Suppressor macrophage (primary cell): ENCODE results near the gene CIDEC.
"Not testable (repeated sequence)": the region's sequence is repeated elsewhere in the genome, so short reads cannot be mapped to it uniquely, and the experiment has no call there.

ENCODE experiments used
- DNase-seq, 4 experiments: peaks; one replicate each; pipeline ENCODE4 v3.0.0-alpha.2; 2020 to 2022

Gene CIDEC

DNA sequence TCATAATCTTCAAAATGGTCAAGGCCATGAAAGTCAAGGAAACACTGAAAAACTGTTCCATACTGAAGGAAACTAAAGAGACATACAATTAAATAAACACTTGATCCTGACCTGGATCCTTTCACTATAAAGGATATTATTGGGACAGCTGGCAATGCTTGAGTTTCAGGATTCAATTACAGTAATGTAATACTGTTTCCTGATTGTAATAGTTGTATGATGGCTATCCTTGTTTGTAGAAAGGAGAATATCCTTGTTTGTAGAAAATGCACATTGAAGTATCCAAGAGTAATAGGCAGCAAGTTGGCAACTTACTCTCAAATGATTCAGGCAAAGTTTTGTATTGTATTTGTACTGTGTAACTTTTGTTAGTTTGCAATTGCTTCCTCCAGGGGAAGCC, 4.6 kb downstream of the CIDEC start:
- DNase-seq: no peak

DNA sequence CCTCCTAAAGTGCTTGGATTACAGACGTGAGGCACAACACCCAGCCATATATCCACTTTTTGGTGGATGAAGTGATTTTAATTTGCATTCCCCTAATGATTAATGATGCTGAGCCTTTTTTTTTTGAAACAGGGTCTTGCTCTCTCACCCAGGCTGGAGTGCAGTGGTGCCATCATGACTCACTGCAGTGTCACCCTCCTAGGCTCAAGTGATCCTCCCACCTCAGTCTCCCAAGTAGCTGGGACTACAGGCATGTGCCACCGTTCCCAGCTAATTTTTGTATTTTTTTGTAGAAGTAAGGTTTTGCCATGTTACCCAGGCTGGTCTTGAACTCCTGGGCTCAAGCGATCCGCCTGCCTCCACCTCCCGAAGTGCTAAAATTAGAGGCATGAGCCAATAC, 8.0 kb downstream of the CIDEC start:
- DNase-seq: peak in 3 of 4 experiments; percentile 18 to 46 (median 44)

DNA sequence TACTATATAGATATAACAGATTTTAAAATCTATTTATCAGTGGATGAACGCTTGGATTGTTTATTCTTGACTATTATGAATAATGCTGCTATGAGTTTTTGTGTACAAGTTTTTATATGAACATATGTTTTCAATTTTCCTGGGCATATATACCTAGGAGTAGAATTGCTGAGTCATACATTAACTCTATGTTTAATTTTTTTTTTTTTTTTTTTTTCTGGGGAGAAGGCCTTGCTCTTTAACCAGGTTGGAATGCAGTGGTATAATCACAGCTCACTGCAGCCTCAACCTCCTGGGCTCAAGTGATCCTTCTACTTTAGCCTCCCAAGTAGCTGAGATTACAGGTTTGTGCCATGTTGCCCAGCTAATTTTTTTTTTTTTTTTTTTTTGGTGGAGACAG, 9.1 kb downstream of the CIDEC start:
- no peak for DNase-seq

DNA sequence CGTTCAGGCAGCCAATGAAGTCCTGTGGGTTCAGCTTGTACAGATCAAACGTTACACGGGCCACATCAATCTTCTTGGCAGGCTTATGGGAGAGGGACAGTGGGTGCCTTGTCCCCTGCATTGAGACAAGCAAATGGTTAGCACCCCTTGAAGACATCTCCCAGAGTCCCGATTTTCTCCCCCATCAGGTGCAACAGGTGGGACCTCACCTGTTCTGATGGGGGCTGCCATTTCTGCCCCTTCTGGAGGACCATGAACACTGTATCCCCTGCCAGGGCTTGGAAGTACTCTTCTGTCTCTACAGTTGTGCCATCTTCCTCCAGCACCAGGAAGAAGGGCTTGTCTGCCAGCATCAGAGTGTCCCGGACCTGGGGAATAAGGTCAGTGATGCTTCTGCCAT, 10.1 kb downstream of the CIDEC start:
- no peak for DNase-seq

DNA sequence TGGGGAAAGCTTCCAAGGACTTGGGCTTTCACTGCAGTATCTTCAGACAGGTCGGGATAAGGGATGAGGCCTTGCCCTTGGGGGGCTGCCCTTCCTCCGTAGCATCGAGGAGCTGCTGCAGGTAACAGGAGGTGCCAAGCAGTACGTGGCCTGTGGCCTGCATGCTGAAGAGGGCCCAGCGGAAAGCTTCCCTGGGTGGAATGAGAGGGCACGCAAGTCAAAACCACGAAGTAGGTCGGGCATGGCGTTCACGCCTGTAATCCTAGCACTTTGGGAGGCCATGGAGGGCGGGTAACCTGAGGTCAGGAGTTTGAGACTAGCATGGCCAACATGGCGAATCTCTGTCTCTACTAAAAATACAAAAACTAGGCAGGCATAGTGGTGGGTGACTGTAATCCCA, 12.9 kb downstream of the CIDEC start:
- DNase-seq: no peak

DNA sequence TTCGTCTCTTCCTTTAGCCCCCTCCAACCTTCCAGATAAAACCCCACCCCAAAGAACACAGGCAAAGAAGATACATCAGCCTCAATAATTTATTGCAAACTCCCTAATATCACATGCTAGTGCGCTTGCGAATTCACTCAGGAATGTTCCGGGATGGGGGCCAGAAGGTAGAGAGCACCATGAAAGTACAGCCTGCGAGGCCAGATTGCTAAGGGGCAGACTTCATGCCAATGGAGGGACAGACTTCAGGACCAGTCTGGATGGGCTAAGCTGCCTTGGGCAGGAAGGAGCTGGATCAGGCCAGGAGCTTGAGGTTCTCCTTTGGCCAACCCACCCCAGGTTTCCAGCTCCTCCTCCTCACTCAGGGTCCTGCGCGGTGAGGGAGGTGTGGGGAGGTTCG, 13.4 kb downstream of the CIDEC start:
- DNase-seq: no peak

DNA sequence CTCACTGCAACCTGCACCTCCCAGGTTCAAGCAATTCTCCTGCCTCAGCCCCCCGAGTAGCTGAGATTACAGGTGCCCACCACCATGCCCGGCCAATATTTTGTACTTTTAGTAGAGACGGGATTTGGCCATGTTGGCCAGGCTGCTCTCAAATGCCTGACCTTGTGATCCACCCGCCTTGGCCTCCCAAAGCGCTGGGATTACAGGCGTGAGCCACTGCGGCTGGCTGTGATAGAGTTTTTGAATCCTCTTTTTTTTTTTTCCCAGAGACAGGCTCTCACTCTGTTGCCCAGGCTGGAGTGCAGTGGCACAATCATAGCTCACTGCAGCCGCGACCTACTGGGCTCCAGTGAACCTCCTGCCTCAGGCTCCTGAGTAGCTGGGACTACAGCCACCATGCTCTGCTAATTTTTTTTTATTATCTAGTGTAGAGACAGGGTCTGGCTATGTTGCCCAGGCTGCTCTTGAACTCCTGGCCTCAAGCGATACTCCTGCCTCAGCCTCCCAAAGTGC, 14.9 kb downstream of the CIDEC start:
- not testable (repeated sequence) for DNase-seq

DNA sequence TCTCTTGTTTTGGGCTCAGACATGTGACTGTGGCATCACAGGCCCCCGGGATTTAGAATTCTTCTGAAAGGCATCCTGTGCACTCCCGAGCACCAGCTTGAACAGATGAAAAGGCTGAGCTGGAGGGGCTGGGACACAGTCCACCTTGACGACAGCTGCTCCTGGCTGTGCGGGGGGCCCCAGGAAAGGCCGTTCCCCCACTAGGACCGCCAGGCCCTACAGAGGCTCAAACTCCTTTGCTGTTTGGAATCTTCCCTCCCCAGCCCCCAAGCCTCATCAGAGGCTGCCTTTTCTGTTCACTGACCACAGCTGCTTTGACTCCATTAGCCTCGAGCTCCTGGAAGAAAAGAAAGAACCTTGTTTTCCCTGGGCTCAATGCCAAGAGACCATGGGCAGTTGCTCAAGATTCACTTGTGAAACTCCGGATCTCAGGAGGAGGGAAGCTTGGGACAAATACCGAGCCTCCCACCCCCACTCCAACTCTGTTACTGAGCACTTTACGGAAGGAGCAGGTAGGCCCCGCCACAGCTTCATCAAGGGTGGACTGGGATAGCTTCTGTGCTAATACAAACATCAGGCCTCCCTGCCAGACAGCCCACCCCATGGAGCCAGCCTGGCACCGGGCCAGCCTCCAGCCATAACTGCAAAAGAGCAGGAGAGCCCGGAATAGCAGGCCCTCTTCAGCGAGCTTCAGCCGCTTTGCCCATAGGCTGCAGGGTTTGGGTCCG, 15.7 kb downstream of the CIDEC start:
- peak; percentile 72 to 88 (median 80) for DNase-seq

DNA sequence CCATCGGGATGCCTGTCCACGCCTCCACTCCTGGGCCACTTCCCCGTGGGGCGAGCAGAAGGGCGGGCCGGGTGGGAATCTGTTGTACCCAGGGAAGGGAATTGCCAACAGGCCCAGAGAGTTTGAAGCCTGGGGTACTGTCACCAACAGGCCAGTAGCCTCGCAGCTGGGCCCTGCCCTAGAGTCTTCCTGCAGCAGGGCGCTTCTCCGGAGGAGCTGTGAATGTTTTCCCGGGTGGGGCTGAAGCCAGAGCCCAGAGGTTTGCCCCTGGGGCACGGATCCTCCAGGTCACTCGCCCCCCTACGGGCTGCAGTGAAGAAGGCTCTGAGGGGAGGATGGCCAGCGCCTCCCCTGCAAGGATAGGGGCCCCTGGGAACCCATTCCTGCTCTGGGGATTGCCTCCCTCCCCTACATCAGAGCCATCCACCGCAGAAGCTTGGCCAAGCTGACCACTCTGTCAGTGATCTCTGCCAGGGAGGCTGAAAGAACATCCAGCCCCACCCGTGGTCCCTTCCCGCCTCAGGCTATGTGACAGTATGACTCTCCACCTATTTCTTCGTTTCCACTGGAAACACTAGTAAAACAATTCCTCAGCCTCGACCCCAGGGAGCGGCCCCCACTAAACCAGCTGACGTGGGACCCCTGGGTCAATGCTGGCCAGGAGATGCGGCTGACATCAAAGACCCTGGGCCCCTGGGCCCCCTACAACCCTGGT, 16.8 kb downstream of the CIDEC start:
- peak in 1 of 4 experiments; percentile 16 for DNase-seq

DNA sequence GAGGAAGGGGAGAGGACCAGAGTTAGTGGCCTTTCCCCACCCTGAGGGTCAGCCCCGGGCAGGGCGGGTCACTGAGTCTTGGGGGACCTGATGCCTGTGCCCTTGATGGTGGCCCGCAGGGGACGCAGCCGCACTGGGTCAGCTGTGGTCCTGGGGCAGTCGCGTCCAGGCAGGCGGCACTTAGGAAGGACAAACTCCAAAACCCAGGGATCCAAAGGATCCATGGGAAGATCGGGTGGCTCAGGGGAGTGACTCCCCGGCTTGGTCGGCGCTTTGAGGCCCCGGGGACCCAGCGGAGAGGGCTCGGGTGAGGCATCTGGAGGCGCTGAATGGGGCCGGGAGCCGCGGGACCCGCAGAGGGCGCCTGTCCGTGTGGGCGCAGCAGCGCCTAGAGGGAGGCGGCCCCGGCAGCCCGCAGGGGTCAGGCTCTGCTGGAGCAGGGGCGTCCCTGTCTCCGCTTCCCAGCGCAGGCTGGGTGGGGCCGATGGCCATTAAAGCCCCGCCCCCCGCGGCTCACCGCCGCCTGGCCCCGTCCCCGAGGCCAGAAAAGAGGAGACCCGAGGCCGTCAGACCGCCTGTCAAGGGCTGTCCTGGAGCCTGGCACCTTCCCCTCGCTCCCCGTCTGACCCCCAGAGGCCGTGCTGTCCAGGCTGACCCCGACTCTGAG, 17.5 kb downstream of the CIDEC start:
- peak; percentile 38 to 77 (median 58) for DNase-seq

DNA sequence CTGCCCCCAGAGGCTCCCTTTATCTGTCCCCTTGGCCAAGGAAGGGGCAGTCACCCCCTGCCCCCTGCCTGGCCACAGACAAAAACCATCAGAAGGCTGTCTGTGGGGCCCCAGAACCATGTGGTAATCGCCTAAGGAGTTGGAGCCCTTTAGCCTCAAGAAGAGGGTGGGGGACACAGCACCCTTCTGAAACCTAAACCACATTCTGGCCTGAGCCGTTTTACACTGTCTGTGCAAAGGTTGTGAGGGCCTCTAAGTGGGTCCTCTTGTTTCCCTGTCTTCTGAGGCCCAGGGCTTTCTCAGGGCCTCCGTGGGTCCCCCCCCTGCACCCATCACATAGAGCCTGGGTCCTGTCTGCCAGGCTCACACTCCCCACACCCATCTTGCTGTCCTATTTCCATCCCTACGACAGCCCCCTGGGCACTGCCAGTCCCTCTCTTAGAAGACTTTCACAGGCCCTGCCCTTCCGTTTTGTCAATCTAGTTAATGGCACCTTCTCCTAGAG, 18.4 kb downstream of the CIDEC start:
- no peak for DNase-seq

DNA sequence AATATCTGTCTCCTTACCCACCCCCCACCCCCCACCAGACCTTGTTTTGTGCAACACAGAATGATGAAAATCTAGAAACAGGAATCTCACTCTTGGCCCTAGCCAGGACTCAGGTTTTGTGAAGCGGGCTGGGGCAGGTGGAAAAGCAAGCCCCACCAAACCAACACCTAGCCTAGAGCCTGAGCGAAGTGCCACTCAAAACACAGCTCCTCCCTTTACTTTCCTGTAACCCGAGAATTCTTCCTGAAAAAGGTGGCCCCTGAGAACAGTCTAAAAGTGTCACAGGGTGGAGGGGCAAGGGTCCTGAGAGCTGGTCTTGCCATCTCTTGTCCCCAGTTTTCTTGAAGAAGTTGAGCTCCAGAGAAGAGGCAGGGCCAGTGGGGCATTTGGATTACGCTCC, 18.9 kb downstream of the CIDEC start:
- no peak for DNase-seq

DNA sequence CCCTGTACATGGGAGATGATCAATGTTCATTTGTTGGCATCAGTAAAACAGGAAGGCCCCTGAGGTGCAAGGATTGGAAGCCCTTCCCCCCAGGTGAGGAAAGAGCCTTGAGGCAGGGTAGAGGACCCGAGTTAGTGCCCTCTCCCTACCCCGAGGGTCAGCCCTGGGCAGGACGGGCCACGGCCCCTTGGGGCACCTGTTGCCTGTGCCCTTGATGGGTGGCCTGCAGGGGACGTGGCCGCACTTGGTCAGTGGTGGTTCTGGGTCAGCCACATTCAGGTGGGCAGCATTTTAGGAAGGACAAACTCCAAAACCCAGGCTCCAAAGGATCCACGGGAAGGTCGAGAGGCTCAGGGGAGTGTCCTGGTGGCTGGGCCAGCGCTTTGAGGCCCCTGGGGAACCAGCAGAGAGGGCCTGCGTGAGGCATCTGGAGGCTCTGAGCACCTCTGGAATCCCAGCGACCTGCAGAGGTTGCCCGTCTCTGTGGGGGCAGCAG, 20.5 kb downstream of the CIDEC start:
- no peak for DNase-seq

DNA sequence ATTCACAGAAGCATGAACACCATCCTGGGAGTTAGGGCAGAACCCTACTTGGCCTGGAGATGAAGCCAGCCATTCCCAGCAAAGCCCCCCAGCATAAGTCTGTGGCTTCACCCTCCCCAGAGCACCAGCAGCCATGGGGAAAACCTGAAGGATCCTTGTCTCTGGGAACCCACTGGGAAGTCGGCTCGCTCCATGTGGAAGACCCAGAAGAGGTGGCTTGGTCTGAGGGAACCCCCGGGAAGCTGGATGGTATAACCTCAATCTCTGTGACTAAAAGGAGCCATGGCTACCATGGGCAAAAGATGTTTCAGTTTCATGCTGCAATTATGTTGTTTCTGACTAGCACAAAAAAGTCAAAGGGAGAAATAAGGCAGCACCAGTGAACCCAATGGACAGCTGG, 24.5 kb downstream of the CIDEC start:
- DNase-seq: no peak

DNA sequence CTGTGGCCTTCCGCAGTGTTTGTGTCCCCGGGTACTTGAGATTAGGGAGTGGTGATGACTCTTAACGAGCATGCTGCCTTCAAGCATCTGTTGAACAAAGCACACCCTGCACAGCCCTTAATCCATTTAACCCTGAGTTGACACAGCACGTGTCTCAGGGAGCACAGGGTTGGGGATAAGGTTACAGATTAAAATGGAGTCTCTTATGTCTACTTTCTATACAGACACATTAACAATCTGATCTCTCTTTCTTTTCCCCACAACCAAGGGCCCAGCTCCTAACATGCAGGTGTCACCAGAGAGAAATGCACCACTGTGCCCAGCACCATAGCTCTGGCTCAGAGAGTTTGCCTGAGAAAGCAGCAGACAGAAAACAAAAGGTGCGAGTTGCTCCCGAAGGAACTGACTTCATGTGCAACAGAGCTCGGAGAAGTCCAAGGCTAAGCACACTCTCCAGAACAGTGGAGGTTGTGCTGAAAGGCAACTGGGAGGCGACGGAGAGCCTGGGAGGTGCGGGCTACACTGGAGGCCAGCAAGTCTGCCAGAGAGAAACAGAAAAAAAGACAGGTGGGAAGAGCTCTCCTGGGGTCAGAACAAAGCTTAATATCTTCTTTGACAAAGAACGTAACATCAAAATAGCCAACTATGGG, 25.6 kb downstream of the CIDEC start:
- DNase-seq: not testable (repeated sequence)

DNA sequence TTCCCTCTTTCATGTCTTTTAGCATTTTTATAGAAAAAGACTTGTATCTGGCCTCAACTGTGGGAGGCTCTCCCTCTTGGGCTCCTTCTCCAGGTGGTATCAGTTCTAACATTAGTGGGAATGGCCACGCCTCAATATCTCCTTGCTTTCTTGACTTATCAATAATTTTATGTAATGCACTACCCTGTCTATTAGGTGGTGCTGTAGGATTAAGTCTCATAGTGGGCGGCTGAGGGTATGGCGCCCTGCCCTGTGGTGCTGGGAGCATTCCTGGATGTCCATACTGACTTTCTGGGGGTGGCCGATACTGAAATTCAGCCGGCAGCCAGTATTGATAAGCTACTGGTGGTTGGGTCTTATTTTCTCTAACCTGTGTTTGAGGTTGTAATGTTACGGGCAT, 27.5 kb downstream of the CIDEC start:
- DNase-seq: no peak

DNA sequence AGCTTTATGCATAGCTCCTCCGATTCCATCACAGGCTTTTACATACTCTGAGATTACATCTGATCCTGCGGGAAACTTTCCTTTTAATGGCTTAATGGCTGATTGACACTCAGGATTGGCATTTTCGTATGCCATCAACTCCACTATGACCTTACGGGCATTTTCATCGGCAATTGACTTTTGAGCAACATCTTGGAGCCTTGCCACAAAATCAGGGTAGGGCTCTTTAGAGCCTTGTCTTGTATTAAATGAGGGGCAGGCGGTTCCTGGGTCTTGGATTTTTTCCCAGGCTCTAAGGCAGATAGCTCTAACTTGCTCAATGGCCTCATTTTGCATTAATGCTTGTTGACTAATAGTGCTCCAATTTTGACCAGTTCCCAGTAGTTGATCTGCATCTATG, 28.1 kb downstream of the CIDEC start:
- not testable (repeated sequence) for DNase-seq

DNA sequence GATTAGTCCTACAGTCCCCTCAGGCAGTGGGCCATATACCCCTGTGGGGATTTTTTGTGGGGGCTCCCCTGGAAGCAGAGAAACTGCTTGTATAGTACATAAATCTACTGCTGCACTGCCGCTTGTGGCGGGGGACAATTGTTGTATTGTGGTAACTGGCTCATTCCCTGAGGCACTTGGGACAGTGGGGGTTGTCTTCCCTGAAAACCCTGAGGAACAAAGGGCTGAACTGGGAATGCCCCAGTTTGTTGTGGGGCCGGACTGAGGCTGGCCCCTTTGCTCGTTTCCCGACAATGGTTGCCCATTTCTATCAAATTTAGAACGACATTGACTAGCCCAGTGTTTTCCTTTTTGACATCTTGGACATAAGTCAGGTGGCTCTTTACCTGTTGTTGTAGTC, 28.7 kb downstream of the CIDEC start:
- not testable (repeated sequence) for DNase-seq

DNA sequence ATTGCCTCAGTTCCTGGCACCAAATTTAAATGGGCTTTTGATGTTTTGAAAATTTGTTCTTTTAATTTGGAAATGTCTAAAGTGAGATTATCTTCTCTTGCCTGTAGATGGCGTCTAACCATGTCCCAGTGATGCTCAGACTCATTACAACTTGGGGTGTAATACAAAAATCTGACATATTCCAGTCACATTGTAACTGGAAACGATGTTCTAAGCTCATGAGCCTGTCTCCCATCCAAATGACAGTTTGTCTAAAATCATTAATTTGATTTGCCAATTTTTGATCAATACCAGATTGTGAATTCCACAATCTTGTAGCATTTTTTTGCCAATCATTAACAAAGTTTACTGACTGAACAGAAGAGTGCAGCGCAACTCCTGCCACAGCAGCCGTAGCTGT, 31.2 kb downstream of the CIDEC start:
- DNase-seq: peak; percentile 22 to 68 (median 39)

DNA sequence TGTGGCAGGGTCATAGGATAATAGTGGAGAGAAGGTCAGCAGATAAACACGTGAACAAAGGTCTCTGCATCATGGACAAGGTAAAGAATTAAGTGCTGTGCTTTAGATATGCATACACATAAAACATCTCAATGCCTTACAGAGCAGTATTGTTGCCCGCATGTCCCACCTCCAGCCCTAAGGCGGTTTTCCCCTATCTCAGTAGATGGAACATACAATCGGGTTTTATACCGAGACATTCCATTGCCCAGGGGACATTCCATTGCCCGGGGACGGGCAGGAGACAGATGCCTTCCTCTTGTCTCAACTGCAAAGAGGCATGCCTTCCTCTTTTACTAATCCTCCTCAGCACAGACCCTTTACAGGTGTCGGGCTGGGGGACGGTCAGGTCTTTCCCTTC, 32.2 kb downstream of the CIDEC start:
- DNase-seq: not testable (repeated sequence)

DNA sequence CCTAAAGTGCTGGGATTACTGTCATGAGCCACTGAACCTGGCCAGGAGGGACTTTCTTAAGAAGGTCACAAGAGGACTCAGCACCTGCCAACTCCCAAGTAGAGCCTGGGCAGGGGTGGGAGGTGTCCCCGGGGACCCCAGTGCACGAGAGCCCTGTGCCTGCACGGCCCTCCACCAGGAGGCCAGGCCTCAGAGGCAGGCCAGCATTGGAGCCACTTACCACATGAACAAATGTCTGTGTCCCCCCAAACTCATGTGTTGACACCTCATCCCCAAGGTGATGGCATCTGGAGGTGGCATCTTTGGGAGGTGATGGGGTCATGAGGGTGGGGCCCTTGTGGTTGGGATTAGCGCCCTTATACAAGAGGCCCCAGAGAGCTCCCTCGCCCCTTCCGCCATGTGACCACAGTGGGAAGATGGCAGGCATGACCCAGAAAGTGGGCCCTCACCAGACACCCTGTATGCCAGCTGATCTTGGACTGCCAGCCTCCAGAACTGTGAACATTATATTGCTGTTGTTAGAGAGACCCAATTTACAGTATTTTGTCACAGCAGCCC, 33.0 kb downstream of the CIDEC start:
- DNase-seq: no peak

DNA sequence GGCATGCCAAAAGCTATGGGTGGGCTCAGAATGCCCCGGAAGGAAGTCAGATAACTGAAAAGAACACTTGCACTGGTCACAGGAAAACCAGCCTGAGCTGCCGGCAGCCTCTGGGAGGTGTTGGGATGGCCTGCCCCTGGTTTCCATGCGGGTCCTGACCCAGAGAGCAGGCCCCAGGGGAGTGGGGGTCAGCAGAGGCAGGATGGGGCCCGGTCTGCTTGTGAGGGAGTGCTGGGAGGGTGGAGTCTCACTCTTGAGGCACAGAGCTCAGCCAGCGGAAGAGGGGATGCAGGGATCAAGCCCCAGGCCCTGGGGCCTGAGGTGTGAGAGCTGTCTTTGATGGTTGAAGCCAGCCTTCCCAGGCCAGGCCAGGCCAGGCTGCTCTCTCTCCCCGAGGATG, 33.8 kb downstream of the CIDEC start:
- no peak for DNase-seq
